ENCODE measurements around the gene SHC1. TPM values are rescaled to one million over a fixed set of nuclear protein-coding genes. Genes with fewer than 3 reads are reported as not detected.

Gene SHC1
- total RNA-seq, 6 experiments from 2014 or later = 44.6 to 108 (median 75.3) TPM

- H3K27me3 ChIP-seq = no peaks in the 10 kb centered on the region
- H3K4me3 ChIP-seq = peak overlapping the region; percentile 35 to 66 (median 54)
- TF ChIP-seq CTCF (IDR thresholded peaks at IDR 0.05) (no peak), POLR2A (IDR thresholded peaks at IDR 0.05) (no peak)
- peak overlapping the region; percentile 35 to 74 (median 60) for H3K27ac ChIP-seq
- peaks cover 0 to 12% (median 2%) of the 10 kb centered on the region in 4 donors for H3K36me3 ChIP-seq
- H3K4me1 ChIP-seq = peaks cover 0 to 25% (median 4%) of the 10 kb centered on the region in 4 donors
- peak in 1 of 3 donors; percentile 48 for DNase-seq
- no peaks in the 10 kb centered on the region for H3K9me3 ChIP-seq
- WGBS (ENCODE audit: insufficient coverage, low coverage, low lambda C conversion rate, missing lambda C conversion rate) = 14% methylated on average over 3 of the region's 4 CpGs
- ATAC-seq = peak in 3 of 4 donors; percentile 16 to 39 (median 28)
- intact Hi-C loops (cut with DNase I) = loop anchor here in 1 of 2 donors (10.0 kb wide), 1 partner anchor 100 kb away; the partner anchor contains the start of gene ADAM15
These were observed 15.4 kb downstream of the SHC1 start for GRCh38 chr1:154955039-154955717.

- Histone ChIP-seq H3K27me3 (no peaks in the 10 kb centered on the region), H3K4me3 (no peak overlapping the region), H3K9me3 (no peaks in the 10 kb centered on the region), H3K27ac (peak overlapping the region in 1 of 3 donors; percentile 74), H3K4me1 (peaks cover 0 to 25% (median 4%) of the 10 kb centered on the region in 4 donors), H3K36me3 (peaks cover 0 to 11% (median 2%) of the 10 kb centered on the region in 4 donors)
- 87% methylated on average over 2 of the region's 3 CpGs for WGBS (ENCODE audit: insufficient coverage, low coverage, low lambda C conversion rate, missing lambda C conversion rate)
- DNase-seq (no peak), ATAC-seq (no peak)
- intact Hi-C loops (cut with DNase I) = loop anchor here in 1 of 2 donors (10.0 kb wide), 1 partner anchor 100 kb away; the partner anchor contains the start of gene ADAM15
- no peak for TF ChIP-seq POLR2A (IDR thresholded peaks at IDR 0.05)
- TF ChIP-seq CTCF (IDR thresholded peaks at IDR 0.05) = no peak
These were observed 16.0 kb downstream of the SHC1 start for GRCh38 chr1:154954541-154954940.

- H3K4me1 ChIP-seq = peaks cover 0 to 25% (median 4%) of the 10 kb centered on the region in 4 donors
- H3K9me3 ChIP-seq = no peaks in the 10 kb centered on the region
- TF ChIP-seq POLR2A (IDR thresholded peaks at IDR 0.05) = no peak
- no peak for TF ChIP-seq CTCF (IDR thresholded peaks at IDR 0.05)
- intact Hi-C loops (cut with DNase I) = loop anchor here in 1 of 2 donors (10.0 kb wide), 1 partner anchor 101 kb away; the partner anchor contains the start of gene ADAM15
- H3K4me3 ChIP-seq = no peak overlapping the region
- no peak overlapping the region for H3K27ac ChIP-seq
- H3K36me3 ChIP-seq = peaks cover 0 to 4% (median under 1%) of the 10 kb centered on the region in 4 donors
- WGBS (ENCODE audit: insufficient coverage, low coverage, low lambda C conversion rate, missing lambda C conversion rate) = 73% methylated on average over 2 of the region's 2 CpGs
- no peak for ATAC-seq
- DNase-seq = no peak
- no peaks in the 10 kb centered on the region for H3K27me3 ChIP-seq
These were observed 16.9 kb downstream of the SHC1 start for GRCh38 chr1:154953611-154954038.

GRCh38 chr1:154952664-154953063, 17.9 kb downstream of the SHC1 start:
- Histone ChIP-seq H3K36me3 (no peaks in the 10 kb centered on the region), H3K27me3 (no peaks in the 10 kb centered on the region), H3K27ac (no peak overlapping the region), H3K4me1 (peaks cover 0 to 25% (median 4%) of the 10 kb centered on the region in 4 donors), H3K9me3 (no peaks in the 10 kb centered on the region), H3K4me3 (no peak overlapping the region)
- TF ChIP-seq POLR2A (IDR thresholded peaks at IDR 0.05) (no peak), CTCF (IDR thresholded peaks at IDR 0.05) (no peak)
- ATAC-seq (no peak), DNase-seq (peak in 1 of 3 donors; percentile 11)
- intact Hi-C loops (cut with DNase I) = loop anchor here in 1 of 2 donors (10.0 kb wide), 1 partner anchor 102 kb away; the partner anchor contains the start of gene ADAM15
- WGBS (ENCODE audit: insufficient coverage, low coverage, low lambda C conversion rate, missing lambda C conversion rate) = 100% methylated on average over 2 of the region's 6 CpGs

All from right lobe of liver (tissue), 6 donors.